ENCODE data around the gene SMAP1. TPM values are rescaled to one million over a fixed set of nuclear protein-coding genes. Genes with fewer than 3 reads are reported as not detected.

SMAP1 gene
- total RNA-seq = 19.4 TPM
- 10 to 100 TPM; 22.4 to 27.7 (median 26.3) TPM for polyA plus RNA-seq (ENCODE audit: insufficient read depth in 1 of 8, insufficient read length in 8 of 8, low replicate concordance in 1 of 8)
- long read RNA-seq, donor 1, partial matches to known transcripts = 0 of 2 reads
- long read RNA-seq, donor 1, other reads (novel, unspliced or antisense) = 0 of 2 reads
- long read RNA-seq, donor 2 = 0 reads
- long read RNA-seq, donor 3, transcript SMAP1-203 (11 exons, 3,333 nt) = major isoform, 6 of 8 reads
- long read RNA-seq, donor 3, partial matches to known transcripts = 0 of 8 reads
- long read RNA-seq, donor 3, other reads (novel, unspliced or antisense) = 0 of 8 reads
- long read RNA-seq, donor 4, partial matches to known transcripts = 0 of 2 reads
- long read RNA-seq, donor 4, other reads (novel, unspliced or antisense) = 0 of 2 reads
- long read RNA-seq, donor 5, transcript SMAP1-203 (11 exons, 3,333 nt) = minor isoform, 5 of 23 reads
- long read RNA-seq, donor 5, transcript SMAP1-201 (10 exons, 2,403 nt) = major isoform, 6 of 23 reads
- long read RNA-seq, donor 5, partial matches to known transcripts = 11 of 23 reads
- long read RNA-seq, donor 5, other reads (novel, unspliced or antisense) = 0 of 23 reads
- long read RNA-seq, donor 6, partial matches to known transcripts = 5 of 8 reads
- long read RNA-seq, donor 6, other reads (novel, unspliced or antisense) = 0 of 8 reads
- long read RNA-seq, donor 7, transcript SMAP1-203 (11 exons, 3,333 nt) = major isoform, 5 of 6 reads
- long read RNA-seq, donor 7, partial matches to known transcripts = 0 of 6 reads
- long read RNA-seq, donor 7, other reads (novel, unspliced or antisense) = 0 of 6 reads
- long read RNA-seq, donor 8, partial matches to known transcripts = 19 of 22 reads
- long read RNA-seq, donor 8, other reads (novel, unspliced or antisense) = 0 of 22 reads
- long read RNA-seq, donor 9, partial matches to known transcripts = 12 of 14 reads
- long read RNA-seq, donor 9, other reads (novel, unspliced or antisense) = 0 of 14 reads
- long read RNA-seq, donor 10, partial matches to known transcripts = 23 of 27 reads
- long read RNA-seq, donor 10, other reads (novel, unspliced or antisense) = 0 of 27 reads
- long read RNA-seq, donor 11, partial matches to known transcripts = 0 of 5 reads
- long read RNA-seq, donor 11, other reads (novel, unspliced or antisense) = 0 of 5 reads

GRCh38 chr6:70667711-70668498, at the start of gene SMAP1:
TSS of gene SMAP1 (plus strand) at chr6:70667883. CDS start at chr6:70668024, 141 bp downstream.
- H3K27ac ChIP-seq (ENCODE audit: low read length) = peak within 1 kb of the TSS; percentile 91
- peak; percentile 96 for DNase-seq
- H3K4me3 ChIP-seq (ENCODE audit: low read length) = peak within 1 kb of the TSS; percentile 64
- H3K4me1 ChIP-seq (ENCODE audit: control insufficient read depth, insufficient read depth, low read length) = peaks cover 2% of the 10 kb centered on the region
- H3K36me3 ChIP-seq (ENCODE audit: control insufficient read depth, insufficient read depth, low read length) = no peaks in the 10 kb centered on the region
- H3K27me3 ChIP-seq (ENCODE audit: control insufficient read depth, insufficient read depth, low read length) = no peaks in the 10 kb centered on the region
- no peaks in the 10 kb centered on the region for H3K9me3 ChIP-seq (replicated peaks; ENCODE audit: control insufficient read depth, low read depth, low read length)
- WGBS (ENCODE audit: insufficient coverage) = 0% methylated on average over 79 of the region's 90 CpGs

DNA sequence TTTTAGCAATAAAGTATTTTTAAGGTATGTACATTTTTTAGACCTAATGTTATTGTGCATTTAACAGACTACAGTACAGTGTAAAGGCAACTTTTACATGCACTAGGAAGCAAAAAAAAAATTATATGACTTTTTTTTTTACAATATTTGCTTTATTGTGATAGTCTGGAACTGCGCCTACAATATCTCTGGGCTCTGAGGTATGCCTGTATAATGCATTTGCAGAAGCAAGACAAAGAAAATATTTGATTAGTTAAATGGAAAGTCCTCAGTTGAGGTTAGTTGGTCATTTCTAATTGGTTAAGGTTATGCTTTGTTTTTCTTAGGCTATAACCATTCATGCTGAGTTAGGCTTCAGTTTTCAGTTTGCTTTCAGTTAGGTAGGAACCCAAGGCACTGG, 46.9 kb upstream of the SMAP1 start:
- DNase-seq = no peak
- no peaks in the 10 kb centered on the region for H3K36me3 ChIP-seq (ENCODE audit: control insufficient read depth, insufficient read depth, low read length)
- no CpG with 5 or more reads among the region's 1 CpG for WGBS (ENCODE audit: insufficient coverage)
- no peak overlapping the region for H3K4me3 ChIP-seq (ENCODE audit: low read length)
- H3K4me1 ChIP-seq (ENCODE audit: control insufficient read depth, insufficient read depth, low read length) = no peaks in the 10 kb centered on the region
- no peak overlapping the region for H3K27ac ChIP-seq (ENCODE audit: low read length)
- no peaks in the 10 kb centered on the region for H3K27me3 ChIP-seq (ENCODE audit: control insufficient read depth, insufficient read depth, low read length)
- H3K9me3 ChIP-seq (replicated peaks; ENCODE audit: control insufficient read depth, low read depth, low read length) = no peaks in the 10 kb centered on the region

- Histone ChIP-seq H3K27me3 (ENCODE audit: control insufficient read depth, insufficient read depth, low read length) (no peaks in the 10 kb centered on the region), H3K36me3 (ENCODE audit: control insufficient read depth, insufficient read depth, low read length) (no peaks in the 10 kb centered on the region), H3K4me3 (ENCODE audit: low read length) (no peak overlapping the region), H3K4me1 (ENCODE audit: control insufficient read depth, insufficient read depth, low read length) (no peaks in the 10 kb centered on the region), H3K27ac (ENCODE audit: low read length) (no peak overlapping the region), H3K9me3 (replicated peaks; ENCODE audit: control insufficient read depth, low read depth, low read length) (no peaks in the 10 kb centered on the region)
- no CpG with 5 or more reads among the region's 1 CpG for WGBS (ENCODE audit: insufficient coverage)
- no peak for DNase-seq
Measured at GRCh38 chr6:70622461-70622860, 45.2 kb upstream of the SMAP1 start.

- Histone ChIP-seq H3K36me3 (ENCODE audit: control insufficient read depth, insufficient read depth, low read length) (no peaks in the 10 kb centered on the region), H3K4me1 (ENCODE audit: control insufficient read depth, insufficient read depth, low read length) (no peaks in the 10 kb centered on the region)
- DNase-seq = no peak
Measured at GRCh38 chr6:70625436-70625835, 42.2 kb upstream of the SMAP1 start.

GRCh38 chr6:70627500-70628254, 40.0 kb upstream of the SMAP1 start:
- Histone ChIP-seq H3K9me3 (replicated peaks; ENCODE audit: control insufficient read depth, low read depth, low read length) (no peaks in the 10 kb centered on the region), H3K27ac (ENCODE audit: low read length) (no peak overlapping the region), H3K4me1 (ENCODE audit: control insufficient read depth, insufficient read depth, low read length) (no peaks in the 10 kb centered on the region), H3K36me3 (ENCODE audit: control insufficient read depth, insufficient read depth, low read length) (no peaks in the 10 kb centered on the region), H3K4me3 (ENCODE audit: low read length) (no peak overlapping the region), H3K27me3 (ENCODE audit: control insufficient read depth, insufficient read depth, low read length) (no peaks in the 10 kb centered on the region)
- DNase-seq = no peak
- WGBS (ENCODE audit: insufficient coverage) = 94% methylated on average over 21 of the region's 36 CpGs

More at GRCh38 chr6:70625436-70625835, 42.2 kb upstream of the SMAP1 start:
- Histone ChIP-seq H3K9me3 (replicated peaks; ENCODE audit: control insufficient read depth, low read depth, low read length) (no peaks in the 10 kb centered on the region), H3K4me3 (ENCODE audit: low read length) (no peak overlapping the region), H3K27ac (ENCODE audit: low read length) (no peak overlapping the region), H3K27me3 (ENCODE audit: control insufficient read depth, insufficient read depth, low read length) (no peaks in the 10 kb centered on the region)

GRCh38 chr6:70629929-70630328, 37.8 kb upstream of the SMAP1 start:
- H3K27ac ChIP-seq (ENCODE audit: low read length) = no peak overlapping the region
- no peaks in the 10 kb centered on the region for H3K36me3 ChIP-seq (ENCODE audit: control insufficient read depth, insufficient read depth, low read length)
- no peaks in the 10 kb centered on the region for H3K4me1 ChIP-seq (ENCODE audit: control insufficient read depth, insufficient read depth, low read length)
- DNase-seq = no peak
- WGBS (ENCODE audit: insufficient coverage) = 57% methylated on average over 1 of the region's 1 CpG
- no peaks in the 10 kb centered on the region for H3K27me3 ChIP-seq (ENCODE audit: control insufficient read depth, insufficient read depth, low read length)
- no peak overlapping the region for H3K4me3 ChIP-seq (ENCODE audit: low read length)
- no peaks in the 10 kb centered on the region for H3K9me3 ChIP-seq (replicated peaks; ENCODE audit: control insufficient read depth, low read depth, low read length)

- Histone ChIP-seq H3K4me3 (ENCODE audit: low read length) (no peak overlapping the region), H3K27me3 (ENCODE audit: control insufficient read depth, insufficient read depth, low read length) (no peaks in the 10 kb centered on the region), H3K9me3 (replicated peaks; ENCODE audit: control insufficient read depth, low read depth, low read length) (no peaks in the 10 kb centered on the region), H3K4me1 (ENCODE audit: control insufficient read depth, insufficient read depth, low read length) (no peaks in the 10 kb centered on the region), H3K36me3 (ENCODE audit: control insufficient read depth, insufficient read depth, low read length) (no peaks in the 10 kb centered on the region), H3K27ac (ENCODE audit: low read length) (no peak overlapping the region)
- DNase-seq = no peak
- WGBS (ENCODE audit: insufficient coverage) = 100% methylated on average over 1 of the region's 2 CpGs
Measured at GRCh38 chr6:70633870-70634269, 33.8 kb upstream of the SMAP1 start.

- no peaks in the 10 kb centered on the region for H3K27me3 ChIP-seq (ENCODE audit: control insufficient read depth, insufficient read depth, low read length)
- DNase-seq = no peak
- no peaks in the 10 kb centered on the region for H3K9me3 ChIP-seq (replicated peaks; ENCODE audit: control insufficient read depth, low read depth, low read length)
- no peaks in the 10 kb centered on the region for H3K36me3 ChIP-seq (ENCODE audit: control insufficient read depth, insufficient read depth, low read length)
- no peak overlapping the region for H3K27ac ChIP-seq (ENCODE audit: low read length)
- no peak overlapping the region for H3K4me3 ChIP-seq (ENCODE audit: low read length)
- 89% methylated on average over 3 of the region's 8 CpGs for WGBS (ENCODE audit: insufficient coverage)
- H3K4me1 ChIP-seq (ENCODE audit: control insufficient read depth, insufficient read depth, low read length) = no peaks in the 10 kb centered on the region
Measured at GRCh38 chr6:70636596-70636995, 31.1 kb upstream of the SMAP1 start.

DNA sequence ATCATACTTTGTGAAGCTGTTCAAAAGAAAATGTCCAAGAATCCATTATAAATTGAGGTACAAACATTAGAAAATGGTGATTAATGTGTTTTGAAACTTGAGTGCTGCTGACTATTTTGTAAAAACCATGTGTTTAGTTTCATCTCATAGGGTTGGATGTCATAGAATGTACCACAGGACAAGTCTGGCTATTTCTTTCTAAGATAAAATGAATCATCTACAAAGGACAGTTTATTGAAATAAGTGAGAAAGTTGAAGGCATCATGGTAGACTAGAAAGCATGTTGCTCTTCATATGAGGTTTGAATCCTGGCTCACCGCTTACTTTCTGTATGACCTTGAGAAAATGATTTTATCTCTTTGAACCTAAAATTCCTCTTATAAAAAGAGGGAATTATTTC, 29.2 kb upstream of the SMAP1 start:
- no CpG with 5 or more reads among the region's 1 CpG for WGBS (ENCODE audit: insufficient coverage)
- H3K4me3 ChIP-seq (ENCODE audit: low read length) = no peak overlapping the region
- no peak overlapping the region for H3K27ac ChIP-seq (ENCODE audit: low read length)
- no peaks in the 10 kb centered on the region for H3K9me3 ChIP-seq (replicated peaks; ENCODE audit: control insufficient read depth, low read depth, low read length)
- DNase-seq = no peak
- H3K36me3 ChIP-seq (ENCODE audit: control insufficient read depth, insufficient read depth, low read length) = no peaks in the 10 kb centered on the region
- no peaks in the 10 kb centered on the region for H3K27me3 ChIP-seq (ENCODE audit: control insufficient read depth, insufficient read depth, low read length)
- H3K4me1 ChIP-seq (ENCODE audit: control insufficient read depth, insufficient read depth, low read length) = no peaks in the 10 kb centered on the region
